Stimulated activated CD8-positive, alpha-beta memory T cell treated with anti-CD3 and anti-CD28 coated beads, Interleukin-7, amount 100 ng/mL, for 24 hours (primary cell): Measurements from ENCODE around the gene DAGLA.
"Not testable (repeated sequence)": the region's sequence is repeated elsewhere in the genome, so short reads cannot be mapped to it uniquely, and the experiment has no call there.

Experiments
- DNase-seq: peaks from one replicate; pipeline ENCODE4 v3.0.0-alpha.2; 2020; ENCODE audit warnings: low read depth

DAGLA gene, protein sequence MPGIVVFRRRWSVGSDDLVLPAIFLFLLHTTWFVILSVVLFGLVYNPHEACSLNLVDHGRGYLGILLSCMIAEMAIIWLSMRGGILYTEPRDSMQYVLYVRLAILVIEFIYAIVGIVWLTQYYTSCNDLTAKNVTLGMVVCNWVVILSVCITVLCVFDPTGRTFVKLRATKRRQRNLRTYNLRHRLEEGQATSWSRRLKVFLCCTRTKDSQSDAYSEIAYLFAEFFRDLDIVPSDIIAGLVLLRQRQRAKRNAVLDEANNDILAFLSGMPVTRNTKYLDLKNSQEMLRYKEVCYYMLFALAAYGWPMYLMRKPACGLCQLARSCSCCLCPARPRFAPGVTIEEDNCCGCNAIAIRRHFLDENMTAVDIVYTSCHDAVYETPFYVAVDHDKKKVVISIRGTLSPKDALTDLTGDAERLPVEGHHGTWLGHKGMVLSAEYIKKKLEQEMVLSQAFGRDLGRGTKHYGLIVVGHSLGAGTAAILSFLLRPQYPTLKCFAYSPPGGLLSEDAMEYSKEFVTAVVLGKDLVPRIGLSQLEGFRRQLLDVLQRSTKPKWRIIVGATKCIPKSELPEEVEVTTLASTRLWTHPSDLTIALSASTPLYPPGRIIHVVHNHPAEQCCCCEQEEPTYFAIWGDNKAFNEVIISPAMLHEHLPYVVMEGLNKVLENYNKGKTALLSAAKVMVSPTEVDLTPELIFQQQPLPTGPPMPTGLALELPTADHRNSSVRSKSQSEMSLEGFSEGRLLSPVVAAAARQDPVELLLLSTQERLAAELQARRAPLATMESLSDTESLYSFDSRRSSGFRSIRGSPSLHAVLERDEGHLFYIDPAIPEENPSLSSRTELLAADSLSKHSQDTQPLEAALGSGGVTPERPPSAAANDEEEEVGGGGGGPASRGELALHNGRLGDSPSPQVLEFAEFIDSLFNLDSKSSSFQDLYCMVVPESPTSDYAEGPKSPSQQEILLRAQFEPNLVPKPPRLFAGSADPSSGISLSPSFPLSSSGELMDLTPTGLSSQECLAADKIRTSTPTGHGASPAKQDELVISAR

DNA sequence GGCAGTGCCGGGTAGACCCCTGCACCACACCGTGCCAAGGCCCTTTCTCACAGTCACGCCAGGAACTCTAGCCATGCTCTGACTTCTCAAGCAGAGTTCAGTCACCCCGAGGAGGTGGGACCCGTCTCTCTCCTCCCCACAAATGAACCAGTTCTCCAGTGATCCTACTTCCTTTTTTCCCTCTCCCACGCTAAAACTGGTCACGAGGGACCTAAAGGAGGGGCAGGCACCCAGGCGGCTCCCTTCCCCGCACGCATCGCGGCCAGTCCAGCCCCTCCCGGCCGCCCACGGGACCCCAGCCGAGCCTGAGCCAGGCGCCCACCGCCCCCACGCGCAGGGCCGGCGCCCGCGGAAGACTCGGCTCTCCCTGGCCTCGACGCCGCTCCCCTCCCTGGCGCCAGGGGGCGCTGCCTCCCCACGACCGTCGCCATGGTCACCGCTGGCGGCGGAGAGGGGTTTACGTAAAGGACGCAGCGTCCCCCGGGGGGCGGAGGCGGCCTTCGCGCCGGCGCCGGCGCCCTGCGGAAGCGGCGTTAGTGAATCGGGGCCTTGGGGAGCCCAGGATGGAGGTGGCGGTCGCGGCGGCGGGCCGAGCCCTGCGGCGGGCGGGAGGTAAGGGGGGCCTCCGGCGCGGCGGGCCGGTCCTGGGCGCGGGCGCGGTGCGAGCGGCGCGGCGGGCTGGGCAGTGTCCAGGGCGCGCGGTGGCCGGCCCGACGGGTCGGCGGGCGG lies at the start of gene DAGLA:
DAGLA (plus strand) TSS at position 499 of the 729 bp plus-strand sequence. CDS start 39,765 bp downstream, outside the sequence.
- peak; percentile 55 for DNase-seq

DNA sequence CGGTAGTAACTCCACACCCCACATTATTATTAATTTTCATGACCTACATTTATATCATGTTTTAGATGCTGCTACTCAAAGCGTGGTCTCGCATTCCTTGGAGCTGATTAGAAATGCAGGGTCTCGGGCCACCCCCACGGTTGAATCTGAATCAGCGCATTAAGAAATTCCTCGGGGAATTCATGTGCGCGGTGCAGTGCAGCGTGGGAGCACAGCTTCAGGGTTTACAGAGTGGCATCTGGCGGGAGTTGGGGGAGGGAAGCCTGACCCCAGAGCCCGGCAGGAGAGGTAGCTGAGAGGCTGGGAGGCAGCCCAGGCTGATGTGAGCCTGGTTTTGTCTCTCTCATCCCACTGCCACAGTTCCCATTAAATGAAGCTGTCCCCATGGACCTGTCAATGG lies 48.1 kb upstream of the DAGLA start:
- no peak for DNase-seq

- DNase-seq = no peak
Observed at GRCh38 chr11:61635304-61635703, 44.9 kb upstream of the DAGLA start.

GRCh38 chr11:61635787-61636186 lies 44.4 kb upstream of the DAGLA start:
- DNase-seq = no peak

- no peak for DNase-seq
Observed at GRCh38 chr11:61636676-61637075, 43.5 kb upstream of the DAGLA start.

- no peak for DNase-seq
Observed at GRCh38 chr11:61637277-61637676, 42.9 kb upstream of the DAGLA start.

DNA sequence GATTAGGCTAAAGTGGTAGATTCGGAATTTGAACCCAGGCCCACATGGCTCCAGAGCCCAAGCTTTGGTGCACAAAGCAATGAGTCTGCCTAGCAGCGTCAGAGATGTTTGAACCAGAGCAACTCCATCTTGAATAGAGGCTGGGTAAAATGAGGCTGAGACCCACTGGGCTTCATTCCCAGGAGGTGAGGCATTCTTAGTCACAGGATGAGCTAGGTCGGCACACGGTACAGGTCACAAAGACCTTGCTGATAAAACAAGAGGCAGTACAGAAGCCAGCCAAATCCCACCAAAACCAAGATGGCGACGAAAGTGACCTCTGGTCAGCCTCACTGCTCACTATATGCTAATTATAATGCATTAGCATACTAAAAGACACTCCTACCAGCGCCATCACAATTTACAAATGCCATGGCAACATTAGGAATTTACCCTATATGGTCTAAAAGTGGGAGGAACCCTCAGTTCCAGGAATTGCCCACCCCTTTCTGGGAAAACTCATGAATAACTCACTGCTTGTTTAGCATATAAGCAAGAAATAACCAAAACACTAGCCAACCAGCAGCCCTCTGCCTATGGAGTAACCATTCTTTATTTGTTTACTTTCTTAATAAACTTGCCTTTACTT lies 40.3 kb upstream of the DAGLA start:
- DNase-seq = no peak

DNA sequence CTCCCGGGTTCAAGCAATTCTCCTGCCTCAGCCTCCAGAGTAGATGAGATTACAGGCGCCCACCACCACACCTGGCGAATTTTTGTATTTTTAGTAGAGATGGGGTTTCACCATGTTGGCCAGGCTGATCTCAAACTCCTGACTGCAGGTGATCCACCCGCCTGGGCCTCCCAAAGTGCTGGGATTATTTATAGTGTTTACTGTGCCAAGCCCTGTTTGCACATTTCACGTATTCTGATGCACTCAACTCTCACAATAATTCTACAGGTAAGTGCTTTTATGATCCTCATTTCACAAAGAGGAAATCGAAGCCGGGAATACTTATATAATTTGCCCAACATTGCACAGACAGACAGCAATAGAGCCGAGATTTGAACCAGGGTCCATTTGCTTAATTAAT lies 38.0 kb upstream of the DAGLA start:
- no peak for DNase-seq

GRCh38 chr11:61645179-61645868 lies 34.9 kb upstream of the DAGLA start:
- no peak for DNase-seq

DNA sequence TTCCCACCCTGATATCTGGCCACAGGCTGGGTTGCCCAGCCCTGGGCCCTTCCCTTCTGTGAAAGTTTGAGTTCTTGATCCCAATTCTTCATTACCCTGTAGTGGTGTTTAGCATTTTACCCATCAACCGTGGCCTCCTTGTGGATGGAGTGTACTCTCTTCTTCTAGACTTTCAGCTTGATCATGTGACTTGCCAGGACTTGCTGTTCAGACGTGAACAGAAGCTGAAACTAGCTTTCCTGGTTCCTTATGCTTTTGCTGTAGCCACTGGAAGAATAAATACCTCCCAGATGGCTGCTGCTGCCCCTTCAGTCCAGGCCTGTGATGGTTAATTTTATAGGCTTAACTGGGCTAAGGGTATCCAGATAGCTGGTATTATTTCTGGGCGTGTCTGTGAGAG lies 32.7 kb upstream of the DAGLA start:
- no peak for DNase-seq

GRCh38 chr11:61650781-61651571 lies 29.2 kb upstream of the DAGLA start:
- DNase-seq = no peak

GRCh38 chr11:61652135-61652534 lies 28.1 kb upstream of the DAGLA start:
- DNase-seq = no peak

DNA sequence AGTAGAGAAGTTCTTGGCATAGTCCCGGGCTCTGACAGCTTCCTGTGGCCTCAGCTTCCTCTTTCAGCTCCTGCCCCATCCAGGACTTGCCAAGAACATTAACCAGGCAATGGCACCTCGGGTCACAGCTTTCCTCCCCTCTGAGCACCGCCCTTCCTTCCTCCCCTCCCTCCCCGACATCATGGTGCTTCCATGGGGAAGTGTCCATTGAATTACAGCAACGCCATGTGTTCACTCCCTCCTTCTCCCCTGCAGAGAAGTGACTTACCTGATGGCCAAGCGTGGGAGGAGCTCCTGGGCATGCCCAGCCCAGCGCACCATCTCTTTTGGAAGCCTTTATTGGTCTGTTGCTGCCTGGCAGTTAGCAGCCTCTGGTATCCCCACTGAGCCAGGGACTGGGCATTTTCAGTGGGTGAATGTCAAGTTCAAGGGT lies 25.8 kb upstream of the DAGLA start:
- no peak for DNase-seq

- DNase-seq = not testable (repeated sequence)
Observed at GRCh38 chr11:61655266-61656159, 24.7 kb upstream of the DAGLA start.

DNA sequence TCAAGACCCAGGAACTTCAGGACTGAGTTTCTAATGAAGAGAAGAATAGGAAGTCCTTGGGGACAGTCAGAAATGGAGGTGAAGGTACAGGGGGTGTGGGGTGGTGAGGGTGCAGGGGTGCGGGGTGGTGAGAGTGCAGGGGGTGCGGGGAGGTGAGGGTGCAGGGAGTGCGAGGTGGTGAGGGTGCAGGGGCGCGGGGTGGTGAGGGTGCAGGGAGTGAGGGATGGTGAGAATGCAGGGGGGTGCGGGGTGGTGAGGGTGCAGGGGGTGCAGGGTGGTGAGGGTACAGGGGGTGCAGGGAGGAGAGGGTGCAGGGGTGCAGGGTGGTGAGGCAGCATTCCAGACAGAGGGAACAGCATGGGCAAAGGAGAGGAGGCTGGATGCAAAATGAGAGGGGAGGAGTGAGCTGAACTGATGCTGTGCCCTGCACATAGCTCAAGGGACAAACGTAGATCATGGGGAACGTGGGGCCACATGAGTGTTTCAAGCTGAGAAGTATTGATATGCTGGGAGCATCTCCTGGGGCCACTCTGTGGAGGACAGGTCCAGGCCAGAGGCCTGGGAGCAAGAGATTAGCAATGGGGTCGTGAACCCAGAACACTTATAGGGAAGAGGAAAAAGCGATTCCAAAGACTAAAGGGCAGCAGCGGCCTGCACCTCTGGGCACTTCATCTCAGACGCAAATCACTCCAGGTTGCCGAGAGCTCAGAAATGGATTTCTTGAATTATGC lies 23.7 kb upstream of the DAGLA start:
- no peak for DNase-seq

GRCh38 chr11:61657566-61658290 lies 22.5 kb upstream of the DAGLA start:
- DNase-seq = no peak

GRCh38 chr11:61659413-61660196 lies 20.6 kb upstream of the DAGLA start:
- DNase-seq = no peak
